ENCODE results near the gene PLPPR1. TPM values are rescaled to one million over a fixed set of nuclear protein-coding genes. Genes with fewer than 3 reads are reported as not detected.

Gene PLPPR1
- total and polyA plus RNA-seq, 2 of the 13 experiments (the other 11 are each of a cell fraction or from before 2014, with no cell fraction given) = 16.0 to 84.7 TPM

GRCh38 chr9:101366038-101366756 is 337.7 kb downstream of the PLPPR1 start (continued):
- TF ChIP-seq PATZ1 (CRISPR knock-in tag; IDR thresholded peaks at IDR 0.05) (no peak), ZNF839 (CRISPR knock-in tag; IDR thresholded peaks at IDR 0.05; ENCODE audit: borderline replicate concordance) (no peak), HDAC6 (IDR thresholded peaks at IDR 0.05; ENCODE audit: low read depth, low read length) (no peak), RNF219 (CRISPR knock-in tag; IDR thresholded peaks at IDR 0.05) (no peak), ZNF354B (CRISPR knock-in tag; IDR thresholded peaks at IDR 0.05) (no peak), ARHGAP35 (CRISPR knock-in tag; IDR thresholded peaks at IDR 0.05; ENCODE audit: borderline replicate concordance) (no peak), ZBTB7B (CRISPR knock-in tag; IDR thresholded peaks at IDR 0.05) (no peak), RBFOX2 (IDR thresholded peaks at IDR 0.05; ENCODE audit: low read depth, low read length) (0 out of 2 replicates have a peak, but pooled peaks have one; percentile 51), ZNF317 (CRISPR knock-in tag; IDR thresholded peaks at IDR 0.05) (0 out of 2 replicates have a peak, but pooled peaks have one; percentile 25), KLF13 (CRISPR knock-in tag; IDR thresholded peaks at IDR 0.05) (no peak), ARID5B (CRISPR knock-in tag; IDR thresholded peaks at IDR 0.05) (peak; percentile 71), CREM (IDR thresholded peaks at IDR 0.05) (peak; percentile 31; the same call in 1 of the 2 replicates), CREM (CRISPR knock-in tag; IDR thresholded peaks at IDR 0.05) (no peak)
- TF ChIP-seq, protein P1, sequence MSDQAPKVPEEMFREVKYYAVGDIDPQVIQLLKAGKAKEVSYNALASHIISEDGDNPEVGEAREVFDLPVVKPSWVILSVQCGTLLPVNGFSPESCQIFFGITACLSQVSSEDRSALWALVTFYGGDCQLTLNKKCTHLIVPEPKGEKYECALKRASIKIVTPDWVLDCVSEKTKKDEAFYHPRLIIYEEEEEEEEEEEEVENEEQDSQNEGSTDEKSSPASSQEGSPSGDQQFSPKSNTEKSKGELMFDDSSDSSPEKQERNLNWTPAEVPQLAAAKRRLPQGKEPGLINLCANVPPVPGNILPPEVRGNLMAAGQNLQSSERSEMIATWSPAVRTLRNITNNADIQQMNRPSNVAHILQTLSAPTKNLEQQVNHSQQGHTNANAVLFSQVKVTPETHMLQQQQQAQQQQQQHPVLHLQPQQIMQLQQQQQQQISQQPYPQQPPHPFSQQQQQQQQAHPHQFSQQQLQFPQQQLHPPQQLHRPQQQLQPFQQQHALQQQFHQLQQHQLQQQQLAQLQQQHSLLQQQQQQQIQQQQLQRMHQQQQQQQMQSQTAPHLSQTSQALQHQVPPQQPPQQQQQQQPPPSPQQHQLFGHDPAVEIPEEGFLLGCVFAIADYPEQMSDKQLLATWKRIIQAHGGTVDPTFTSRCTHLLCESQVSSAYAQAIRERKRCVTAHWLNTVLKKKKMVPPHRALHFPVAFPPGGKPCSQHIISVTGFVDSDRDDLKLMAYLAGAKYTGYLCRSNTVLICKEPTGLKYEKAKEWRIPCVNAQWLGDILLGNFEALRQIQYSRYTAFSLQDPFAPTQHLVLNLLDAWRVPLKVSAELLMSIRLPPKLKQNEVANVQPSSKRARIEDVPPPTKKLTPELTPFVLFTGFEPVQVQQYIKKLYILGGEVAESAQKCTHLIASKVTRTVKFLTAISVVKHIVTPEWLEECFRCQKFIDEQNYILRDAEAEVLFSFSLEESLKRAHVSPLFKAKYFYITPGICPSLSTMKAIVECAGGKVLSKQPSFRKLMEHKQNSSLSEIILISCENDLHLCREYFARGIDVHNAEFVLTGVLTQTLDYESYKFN (CRISPR knock-in tag; conservative IDR thresholded peaks at IDR 0.05) = peak; percentile 85
- TF ChIP-seq, protein P2, sequence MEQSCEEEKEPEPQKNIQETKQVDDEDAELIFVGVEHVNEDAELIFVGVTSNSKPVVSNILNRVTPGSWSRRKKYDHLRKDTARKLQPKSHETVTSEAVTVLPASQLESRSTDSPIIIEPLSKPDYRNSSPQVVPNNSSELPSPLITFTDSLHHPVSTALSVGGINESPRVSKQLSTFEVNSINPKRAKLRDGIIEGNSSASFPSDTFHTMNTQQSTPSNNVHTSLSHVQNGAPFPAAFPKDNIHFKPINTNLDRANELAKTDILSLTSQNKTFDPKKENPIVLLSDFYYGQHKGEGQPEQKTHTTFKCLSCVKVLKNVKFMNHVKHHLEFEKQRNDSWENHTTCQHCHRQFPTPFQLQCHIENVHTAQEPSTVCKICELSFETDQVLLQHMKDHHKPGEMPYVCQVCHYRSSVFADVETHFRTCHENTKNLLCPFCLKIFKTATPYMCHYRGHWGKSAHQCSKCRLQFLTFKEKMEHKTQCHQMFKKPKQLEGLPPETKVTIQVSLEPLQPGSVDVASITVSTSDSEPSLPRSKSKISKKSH (CRISPR knock-in tag; IDR thresholded peaks at IDR 0.05; ENCODE audit: borderline replicate concordance) = no peak
